ENCODE data around the gene BSN. TPM values are rescaled to one million over a fixed set of nuclear protein-coding genes. Genes with fewer than 3 reads are reported as not detected.

Gene BSN
- total and polyA plus RNA-seq, 2 donors (not counting 3 experiments of a cell fraction or from before 2014, with no cell fraction given): 0.04 to 0.27 TPM

DNA sequence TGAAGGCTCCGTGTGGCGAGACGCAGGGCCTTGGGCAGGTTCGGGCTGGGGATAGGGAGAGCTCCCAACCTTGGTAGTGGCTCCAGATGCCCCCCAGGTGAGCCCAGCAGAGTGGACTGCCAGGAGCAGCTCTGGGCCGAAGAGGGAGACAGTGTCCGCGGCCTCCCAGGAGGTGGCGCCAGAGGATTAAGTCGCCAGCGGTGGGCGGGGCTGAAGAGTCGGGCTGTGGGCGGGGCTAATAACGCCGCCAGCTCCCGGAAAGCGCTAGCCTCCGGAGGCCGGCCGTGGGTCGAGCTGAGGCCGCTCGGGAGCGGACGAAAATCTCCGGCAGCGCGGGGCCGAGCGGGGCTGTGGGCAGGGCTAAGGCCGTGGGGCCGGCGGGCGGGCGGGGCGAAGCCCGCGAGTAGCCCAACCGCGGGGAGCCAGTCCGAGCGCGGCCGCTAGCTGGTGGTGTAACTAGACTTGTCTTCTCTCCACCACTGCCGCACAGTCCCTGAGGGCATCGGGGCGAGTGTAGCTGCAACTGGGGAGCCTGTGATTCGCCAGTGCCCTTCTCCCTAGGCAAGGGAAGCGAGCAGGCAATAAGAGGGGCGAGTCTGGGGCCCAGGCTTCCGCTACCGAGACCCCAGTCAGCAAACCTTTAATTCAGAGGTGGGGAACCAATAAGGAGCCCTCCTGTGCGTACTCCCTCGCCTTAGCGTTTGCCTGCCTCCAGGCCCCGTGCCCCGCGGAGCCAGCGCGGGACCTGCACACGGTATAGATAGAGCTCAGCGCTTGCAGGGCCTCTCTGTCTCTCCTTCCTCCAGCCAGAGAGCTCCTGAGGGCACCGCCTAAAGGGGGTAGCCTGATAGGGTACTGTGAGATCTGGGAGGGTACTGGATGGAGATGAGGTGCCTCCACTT, 14.4 kb upstream of the BSN start:
- peak; percentile 93 for FAIRE-seq
- H3K79me2 ChIP-seq (ENCODE audit: control insufficient read depth, insufficient read depth, low read length): no peaks in the 10 kb centered on the region
- H3K4me2 ChIP-seq (ENCODE audit: insufficient read depth, low read length): peak overlapping the region; percentile 64
- intact Hi-C loops (cut with micrococcal nuclease) (loop anchor here (1.0 kb wide), 2 partner anchors 14 to 131 kb away; partner anchors contain the start of gene BSN), dilution Hi-C loops (cut with MboI; ENCODE audit: extremely low pct_ligation_motif_present, low sequenced_read_pairs) (no loop called here)
- ChIA-PET CTCF (interaction anchor here (0.6 to 5.0 kb wide), 57 partner anchors 8 to 389 kb away, joined by 3 to 293 read pairs (median 4); partner anchors contain the start of genes AMIGO3, BSN, DAG1 and GMPPB), POLR2A (interaction anchor here (0.6 to 1.7 kb wide), 4 partner anchors 14 to 374 kb away, joined by 3 to 9 read pairs (median 4); no protein-coding TSS in a partner anchor)
- TF ChIP-seq POLR2AphosphoS5 (IDR thresholded peaks at IDR 0.05; ENCODE audit: insufficient read depth, low read depth, low read length) (peak; percentile 54), EZH2 (IDR thresholded peaks at IDR 0.05; ENCODE audit: borderline replicate concordance, low read depth, low read length, severe bottlenecking) (no peak), POLR2A (IDR thresholded peaks at IDR 0.05; ENCODE audit: low read depth, low read length) (peak; percentile 42)
- TF ChIP-seq, protein P1, sequence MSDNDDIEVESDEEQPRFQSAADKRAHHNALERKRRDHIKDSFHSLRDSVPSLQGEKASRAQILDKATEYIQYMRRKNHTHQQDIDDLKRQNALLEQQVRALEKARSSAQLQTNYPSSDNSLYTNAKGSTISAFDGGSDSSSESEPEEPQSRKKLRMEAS (IDR thresholded peaks at IDR 0.05; ENCODE audit: insufficient read depth, insufficient read length): no peak
- TF ChIP-seq, protein P2, sequence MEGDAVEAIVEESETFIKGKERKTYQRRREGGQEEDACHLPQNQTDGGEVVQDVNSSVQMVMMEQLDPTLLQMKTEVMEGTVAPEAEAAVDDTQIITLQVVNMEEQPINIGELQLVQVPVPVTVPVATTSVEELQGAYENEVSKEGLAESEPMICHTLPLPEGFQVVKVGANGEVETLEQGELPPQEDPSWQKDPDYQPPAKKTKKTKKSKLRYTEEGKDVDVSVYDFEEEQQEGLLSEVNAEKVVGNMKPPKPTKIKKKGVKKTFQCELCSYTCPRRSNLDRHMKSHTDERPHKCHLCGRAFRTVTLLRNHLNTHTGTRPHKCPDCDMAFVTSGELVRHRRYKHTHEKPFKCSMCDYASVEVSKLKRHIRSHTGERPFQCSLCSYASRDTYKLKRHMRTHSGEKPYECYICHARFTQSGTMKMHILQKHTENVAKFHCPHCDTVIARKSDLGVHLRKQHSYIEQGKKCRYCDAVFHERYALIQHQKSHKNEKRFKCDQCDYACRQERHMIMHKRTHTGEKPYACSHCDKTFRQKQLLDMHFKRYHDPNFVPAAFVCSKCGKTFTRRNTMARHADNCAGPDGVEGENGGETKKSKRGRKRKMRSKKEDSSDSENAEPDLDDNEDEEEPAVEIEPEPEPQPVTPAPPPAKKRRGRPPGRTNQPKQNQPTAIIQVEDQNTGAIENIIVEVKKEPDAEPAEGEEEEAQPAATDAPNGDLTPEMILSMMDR (IDR thresholded peaks at IDR 0.05; ENCODE audit: extremely low read depth in 1 of 2, insufficient read depth in 1 of 2, low read depth in 1 of 2, low read length in 2 of 2): peak; percentile 81 to 92
- peak; percentile 96 for DNase-seq (ENCODE audit: low read depth, low spot score)
- no TSS peak for BruUV-seq (replicated peaks)
- H3K9me1 ChIP-seq (replicated peaks; ENCODE audit: control insufficient read depth, extremely low read depth, insufficient read depth, low read length): no peaks in the 10 kb centered on the region
- no peaks in the 10 kb centered on the region for H3K36me3 ChIP-seq (ENCODE audit: control insufficient read depth in 2 of 2, extremely low read depth in 1 of 2, insufficient read depth in 2 of 2, low read length in 2 of 2)
- H3K27ac ChIP-seq (ENCODE audit: insufficient read depth, low read depth, low read length): no peak overlapping the region
- H3K4me3 ChIP-seq (replicated peaks in 1 of 3; ENCODE audit: insufficient read depth in 1 of 3, low read depth in 1 of 3, low read length in 3 of 3): peak overlapping the region; percentile 3 to 33 (median 6)
- H3K9me3 ChIP-seq (replicated peaks; ENCODE audit: control insufficient read depth, insufficient read depth, low read length): no peaks in the 10 kb centered on the region
- peak overlapping the region; percentile 78 for H2AFZ ChIP-seq (ENCODE audit: low read depth, low read length)
- H3K27me3 ChIP-seq (ENCODE audit: control insufficient read depth in 2 of 2, insufficient read depth in 2 of 2, low read length in 2 of 2): peaks cover 2 to 5% of the 10 kb centered on the region in 2 experiments
- peaks cover 7% of the 10 kb centered on the region for H3K4me1 ChIP-seq (ENCODE audit: control insufficient read depth, extremely low read depth, insufficient read depth, low read length)
- peak overlapping the region; percentile 35 for H3K9ac ChIP-seq (replicated peaks; ENCODE audit: extremely low read depth, insufficient read depth, low read length)
- no peaks in the 10 kb centered on the region for H4K20me1 ChIP-seq (replicated peaks; ENCODE audit: control insufficient read depth, extremely low read depth, insufficient read depth, low read length)

Data from endothelial cell of umbilical vein (primary cell).